GM19452 (cell line): ENCODE measurements around the gene HOXD10.

ENCODE experiments used
- ATAC-seq: cut with Tn5 transposase; IDR thresholded peaks from one replicate; pipeline ENCODE4 v1.9.1; 2021; ENCODE audit not compliant: unreplicated experiment

The HOXD10 gene

GRCh38 chr2:176148751-176149421, 32.3 kb downstream of the HOXD10 start:
- ATAC-seq = no peak

GRCh38 chr2:176149481-176149938, 32.9 kb downstream of the HOXD10 start:
- ATAC-seq = no peak

GRCh38 chr2:176149939-176150583, 33.5 kb downstream of the HOXD10 start:
- ATAC-seq = no peak

- no peak for ATAC-seq
Measured at GRCh38 chr2:176150584-176151441, 34.2 kb downstream of the HOXD10 start.

- no peak for ATAC-seq
Measured at GRCh38 chr2:176151442-176152287, 35.1 kb downstream of the HOXD10 start, which contains the start of gene HOXD4. TSS of gene HOXD4 (plus strand) at chr2:176151550. CDS start at chr2:176151634, 84 bp downstream.

DNA sequence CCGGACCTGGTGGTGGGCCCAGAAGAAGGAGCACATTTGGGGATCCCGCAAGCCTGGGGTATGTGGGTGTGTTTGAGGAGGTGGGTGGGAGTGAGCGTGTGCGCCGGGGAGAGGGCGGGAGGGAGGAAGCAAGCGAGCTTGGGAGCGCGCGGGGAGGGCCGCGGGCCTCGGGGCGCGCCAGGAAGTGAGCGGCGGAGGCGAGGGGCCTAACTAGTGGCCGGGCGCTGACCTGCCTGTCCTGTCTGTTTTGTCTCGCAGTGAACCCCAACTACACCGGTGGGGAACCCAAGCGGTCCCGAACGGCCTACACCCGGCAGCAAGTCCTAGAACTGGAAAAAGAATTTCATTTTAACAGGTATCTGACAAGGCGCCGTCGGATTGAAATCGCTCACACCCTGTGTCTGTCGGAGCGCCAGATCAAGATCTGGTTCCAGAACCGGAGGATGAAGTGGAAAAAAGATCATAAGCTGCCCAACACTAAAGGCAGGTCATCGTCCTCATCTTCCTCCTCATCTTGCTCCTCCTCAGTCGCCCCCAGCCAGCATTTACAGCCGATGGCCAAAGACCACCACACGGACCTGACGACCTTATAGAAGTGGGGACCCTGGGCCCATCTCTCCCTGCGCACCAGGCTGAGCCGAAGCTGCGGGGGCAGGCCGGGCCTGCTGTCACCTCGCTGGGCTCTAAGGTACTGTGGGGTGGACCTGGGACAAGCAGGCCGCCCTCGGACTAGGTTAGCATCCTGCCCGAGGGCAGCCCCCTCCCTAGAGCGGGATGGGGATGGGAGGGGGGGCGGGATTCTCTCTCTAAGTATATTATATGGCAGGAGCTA, 36.0 kb downstream of the HOXD10 start:
- no peak for ATAC-seq

GRCh38 chr2:176154576-176155252, 38.1 kb downstream of the HOXD10 start:
- no peak for ATAC-seq

GRCh38 chr2:176155356-176156044, 38.9 kb downstream of the HOXD10 start:
- ATAC-seq = no peak

DNA sequence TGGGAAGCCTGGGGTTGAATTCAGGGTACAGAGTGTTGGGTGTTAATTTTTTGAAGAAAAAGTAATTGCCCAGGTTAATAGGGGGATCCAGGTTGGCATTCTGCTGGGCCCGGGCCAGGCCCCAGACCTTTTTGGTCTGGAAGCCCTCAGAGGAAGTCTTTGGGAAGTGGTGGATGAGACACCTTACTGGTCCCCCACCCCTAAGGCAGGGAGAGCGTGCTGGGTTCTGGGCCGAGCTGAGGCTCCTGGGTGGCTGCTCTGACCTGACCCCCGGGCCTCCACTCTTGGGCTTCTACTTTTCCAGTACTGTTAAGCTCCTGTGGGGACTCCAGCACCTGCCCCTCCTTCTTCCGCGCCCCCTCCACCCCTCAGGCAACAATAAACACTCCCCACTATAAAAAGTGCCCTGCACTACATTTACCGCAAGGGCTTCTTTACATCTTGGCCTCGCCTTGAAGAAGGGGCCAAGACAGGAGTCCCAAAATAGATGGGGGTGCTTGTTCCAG, 39.8 kb downstream of the HOXD10 start:
- ATAC-seq = no peak

- ATAC-seq = no peak
Measured at GRCh38 chr2:176156807-176157498, 40.4 kb downstream of the HOXD10 start, which contains the start of gene HOXD3. TSS of gene HOXD3 (plus strand) at chr2:176157307. CDS start at chr2:176169115, 11,808 bp downstream.

- ATAC-seq = no peak
Measured at GRCh38 chr2:176157499-176158185, 41.1 kb downstream of the HOXD10 start.

DNA sequence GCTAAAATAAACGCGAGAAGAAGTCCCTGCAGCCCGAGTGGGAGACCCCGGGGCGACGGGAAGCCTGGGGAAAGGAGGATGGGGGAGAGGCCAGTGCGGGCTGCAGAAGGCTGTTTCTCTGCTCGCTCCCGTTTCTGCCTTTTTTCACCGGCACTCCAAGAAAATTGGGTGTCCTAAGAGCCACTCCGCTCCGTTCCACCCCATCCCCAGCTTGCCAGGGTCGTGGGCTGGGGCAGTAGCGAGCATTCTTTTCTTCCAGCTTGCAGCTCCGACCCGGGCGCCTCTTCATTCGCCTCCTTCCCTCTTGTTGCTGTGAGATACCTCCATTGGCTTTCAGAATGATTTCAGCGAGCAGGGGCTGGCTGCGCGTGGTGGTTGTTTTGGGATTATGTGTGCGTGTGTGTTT, 41.6 kb downstream of the HOXD10 start:
- no peak for ATAC-seq

GRCh38 chr2:176158855-176159662, 42.5 kb downstream of the HOXD10 start:
- ATAC-seq = no peak

- ATAC-seq = no peak
Measured at GRCh38 chr2:176159663-176160250, 43.2 kb downstream of the HOXD10 start.

DNA sequence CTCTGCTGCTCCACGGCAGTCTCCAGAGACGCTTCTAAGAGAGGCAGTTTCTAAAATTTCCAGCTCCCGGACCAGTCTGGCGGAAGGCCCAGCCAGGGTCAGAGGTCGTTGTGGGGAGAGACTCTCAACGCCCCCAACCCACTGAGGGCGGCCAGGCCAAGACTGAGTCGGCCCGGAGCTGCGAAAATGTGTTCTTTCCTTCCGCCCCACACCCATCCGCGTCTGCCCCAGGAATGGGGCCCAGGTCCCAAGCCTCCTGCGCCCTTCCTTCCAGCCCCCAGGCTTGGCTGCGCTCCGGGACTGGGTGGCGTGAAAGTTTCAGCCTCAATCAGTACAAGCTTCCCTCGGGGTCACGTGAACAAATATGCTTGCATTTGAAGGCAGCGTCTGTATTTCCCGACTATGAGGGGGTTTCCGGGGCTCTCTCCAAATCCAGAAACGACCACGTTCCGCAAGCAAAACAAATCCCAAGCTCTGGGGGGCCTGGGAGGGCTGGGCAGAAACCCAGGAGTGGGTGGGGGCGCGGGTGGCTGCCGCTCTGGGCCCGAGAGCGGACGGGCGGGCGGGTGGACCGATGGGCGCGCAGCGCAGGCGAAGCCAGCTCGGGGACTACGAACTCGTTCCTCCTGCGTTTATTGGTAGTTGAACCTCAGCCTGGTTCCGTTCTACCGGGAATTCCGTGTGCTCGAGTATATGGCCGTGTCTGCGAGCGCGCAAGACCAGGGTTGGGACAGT, 43.8 kb downstream of the HOXD10 start:
- ATAC-seq = no peak
